ENCODE data around the gene IL1RAPL2.
A peak's percentile ranks its signal among the peaks of the same experiment; 100 is the strongest.
"Not testable (repeated sequence)": the region's sequence is repeated elsewhere in the genome, so short reads cannot be mapped to it uniquely, and the experiment has no call there.

The IL1RAPL2 gene

GRCh38 chrX:105173071-105173470, 607.1 kb downstream of the IL1RAPL2 start:
- no peak for DNase-seq (ENCODE audit: low spot score)

GRCh38 chrX:105179644-105180043, 613.6 kb downstream of the IL1RAPL2 start:
- DNase-seq (ENCODE audit: low spot score), result no peak

- no peak for DNase-seq (ENCODE audit: low spot score)
Observed at GRCh38 chrX:105189093-105189492, 623.1 kb downstream of the IL1RAPL2 start.

DNA sequence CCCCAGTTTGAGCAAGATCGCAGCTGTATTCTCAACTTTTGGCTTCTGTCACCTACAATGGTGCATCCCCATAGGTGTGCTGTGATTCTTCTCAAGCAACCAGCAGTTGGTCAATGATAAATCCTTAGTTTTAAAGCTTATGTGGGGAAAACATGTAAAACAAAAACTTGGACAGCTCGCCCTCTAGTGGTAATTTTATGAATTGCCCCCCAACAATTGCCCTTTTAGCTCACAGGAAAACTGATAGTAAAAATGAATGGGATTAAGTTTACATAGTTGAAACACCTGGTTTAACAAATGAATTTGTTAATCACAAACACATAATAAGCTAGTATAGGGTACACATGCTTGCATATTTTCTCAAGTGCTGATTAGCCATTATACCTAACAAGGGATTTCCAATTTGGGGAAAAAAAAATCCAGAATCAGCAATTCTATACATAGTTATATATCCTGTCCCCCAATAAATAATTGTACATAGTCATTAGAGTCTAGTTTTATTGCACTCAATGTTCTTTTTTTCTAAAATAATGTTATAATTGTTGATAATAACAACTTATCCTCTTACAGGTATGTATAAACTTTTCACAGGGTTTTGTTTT, 624.4 kb downstream of the IL1RAPL2 start:
- peak; percentile 41 for DNase-seq (ENCODE audit: low spot score)

- DNase-seq (ENCODE audit: low spot score), result peak; percentile 30
Observed at GRCh38 chrX:105191878-105192277, 625.9 kb downstream of the IL1RAPL2 start.

- no peak for DNase-seq (ENCODE audit: low spot score)
Observed at GRCh38 chrX:105209406-105209805, 643.4 kb downstream of the IL1RAPL2 start.

GRCh38 chrX:105210258-105210657, 644.3 kb downstream of the IL1RAPL2 start:
- DNase-seq (ENCODE audit: low spot score), result no peak

DNA sequence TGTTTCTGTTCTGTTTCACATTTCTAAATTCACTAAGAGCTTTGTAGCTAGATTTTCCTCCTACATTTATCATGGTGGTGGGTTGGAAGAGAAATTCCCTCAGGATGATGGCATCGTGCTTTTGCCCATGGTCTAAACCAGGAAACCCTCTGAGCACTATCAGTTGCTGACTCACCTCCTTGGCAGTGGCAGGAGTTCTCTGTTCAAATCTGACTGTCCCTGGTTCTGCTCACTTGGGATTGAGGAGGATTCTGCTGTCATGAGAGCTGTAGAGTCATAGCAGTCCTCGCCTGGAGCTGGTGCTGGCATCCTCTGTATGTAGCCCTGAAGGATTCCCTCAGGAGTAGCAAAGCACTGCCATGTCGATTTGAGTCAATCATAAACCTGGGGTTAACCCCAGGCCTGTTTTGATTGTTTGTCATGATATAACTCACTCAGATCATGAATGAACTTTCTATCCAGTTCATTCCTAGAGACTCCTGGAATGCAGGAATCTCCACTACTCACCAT, 645.1 kb downstream of the IL1RAPL2 start:
- DNase-seq (ENCODE audit: low spot score), result no peak

DNA sequence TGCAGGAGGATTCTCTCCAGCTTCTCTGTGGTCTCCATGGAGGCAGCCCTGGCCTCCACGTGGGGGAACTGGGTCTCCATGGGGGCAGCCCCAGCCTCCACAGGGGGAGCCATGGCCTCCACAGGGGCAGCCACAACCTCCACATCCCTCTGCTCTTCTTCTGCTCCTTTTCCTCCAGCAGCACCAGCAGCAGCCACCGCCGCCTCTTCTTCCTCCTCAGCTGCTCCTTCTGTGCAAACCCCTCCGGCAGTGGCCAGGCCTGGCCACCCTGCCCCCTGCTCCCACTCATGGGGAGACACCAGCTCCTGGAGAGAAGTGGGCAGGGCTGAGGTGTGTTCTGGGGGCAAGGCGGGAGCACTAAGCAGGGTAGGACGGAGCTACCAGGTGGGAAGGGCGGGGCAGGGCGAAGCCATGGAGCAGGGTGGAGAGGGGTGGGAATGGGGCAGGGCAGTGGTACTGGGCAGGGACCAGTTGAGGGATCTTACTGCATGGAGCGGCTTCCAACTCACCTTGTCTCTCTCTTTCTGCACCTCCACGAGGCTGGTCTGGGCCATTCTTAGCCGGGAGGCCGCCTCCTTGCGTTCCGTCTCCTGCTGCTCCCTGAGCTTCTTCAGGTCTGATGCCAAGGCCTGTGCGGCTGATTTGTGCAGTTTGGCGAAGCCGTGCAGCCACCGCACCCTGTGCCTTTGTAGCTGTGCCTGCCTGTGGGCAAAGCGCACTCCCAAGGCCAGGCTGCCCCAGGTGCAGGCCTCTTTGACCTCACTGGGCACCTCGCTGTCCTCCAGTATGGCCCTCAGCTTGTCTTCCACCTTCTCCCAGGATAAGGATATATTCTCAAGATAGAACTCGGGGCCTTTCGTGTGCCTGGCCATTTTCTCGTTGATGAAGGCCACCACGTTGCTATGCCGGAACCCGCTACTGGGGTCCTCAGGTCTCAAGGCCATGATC, 653.7 kb downstream of the IL1RAPL2 start:
- no peak for DNase-seq (ENCODE audit: low spot score)

DNA sequence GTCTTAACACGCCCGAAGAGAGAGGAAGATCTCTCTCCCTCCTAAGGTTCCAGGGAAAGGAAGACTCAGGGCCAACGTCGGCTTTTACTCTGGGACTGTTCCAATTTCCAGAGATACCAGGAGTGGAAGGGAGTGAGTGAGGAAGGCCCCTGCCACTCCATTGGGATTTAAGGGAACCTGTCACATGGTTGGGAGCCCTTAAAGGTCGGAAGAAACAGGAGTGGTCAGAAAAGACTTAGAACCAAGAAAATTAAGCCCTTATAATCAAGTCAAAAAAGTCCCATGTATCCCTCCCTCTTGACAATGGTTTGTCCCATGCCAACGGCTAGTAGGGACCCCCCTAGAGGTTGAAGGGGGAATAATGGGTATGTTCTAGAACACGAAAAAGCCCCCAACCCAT, 654.6 kb downstream of the IL1RAPL2 start, which contains the start of gene TEX13A:
TEX13A (minus strand) TSS at position 59 of the 400 bp plus-strand sequence. CDS start 297 bp downstream, outside the sequence.
- no peak for DNase-seq (ENCODE audit: low spot score)

GRCh38 chrX:105221374-105221773, 655.4 kb downstream of the IL1RAPL2 start:
- DNase-seq (ENCODE audit: low spot score), result peak; percentile 2

GRCh38 chrX:105226499-105226898, 660.5 kb downstream of the IL1RAPL2 start:
- no peak for DNase-seq (ENCODE audit: low spot score)

DNA sequence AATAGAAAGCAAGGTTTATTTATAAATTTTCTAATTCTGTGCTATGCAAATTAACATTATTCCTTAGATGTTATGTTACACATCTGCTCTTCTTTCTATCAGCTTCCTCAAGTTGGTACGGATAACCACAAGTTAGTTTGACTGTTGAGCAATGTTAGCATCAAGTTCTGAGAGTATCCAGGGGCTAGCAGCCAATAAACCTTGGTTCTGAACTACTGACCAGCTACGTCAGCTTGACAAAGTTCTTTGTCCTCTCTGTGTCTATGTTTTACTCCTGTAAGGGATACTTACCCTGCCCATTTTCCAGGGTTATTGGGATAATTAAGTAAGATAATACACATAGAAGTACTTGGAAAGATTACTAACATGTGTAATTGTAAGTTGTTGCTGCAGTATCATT, 662.6 kb downstream of the IL1RAPL2 start:
- DNase-seq (ENCODE audit: low spot score), result no peak

GRCh38 chrX:105229146-105229545, 663.1 kb downstream of the IL1RAPL2 start:
- DNase-seq (ENCODE audit: low spot score), result no peak

DNA sequence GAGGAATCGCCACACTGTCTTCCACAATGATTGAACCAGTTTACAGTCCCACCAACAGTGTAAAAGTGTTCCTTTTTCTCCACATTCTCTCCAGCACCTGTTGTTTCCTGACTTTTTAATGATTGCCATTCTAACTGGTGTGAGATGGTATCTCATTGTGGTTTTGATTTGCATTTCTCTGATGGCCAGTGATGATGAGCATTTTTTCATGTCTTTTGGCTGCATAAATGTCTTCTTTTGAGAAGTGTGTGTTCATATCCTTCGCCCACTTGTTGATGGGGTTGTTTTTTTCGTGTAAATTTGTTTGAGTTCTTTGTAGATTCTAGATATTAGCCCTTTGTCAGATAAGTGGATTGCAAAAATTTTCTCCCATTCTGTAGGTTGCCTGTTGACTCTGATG, 671.4 kb downstream of the IL1RAPL2 start:
- not testable (repeated sequence) for DNase-seq (ENCODE audit: low spot score)

DNA sequence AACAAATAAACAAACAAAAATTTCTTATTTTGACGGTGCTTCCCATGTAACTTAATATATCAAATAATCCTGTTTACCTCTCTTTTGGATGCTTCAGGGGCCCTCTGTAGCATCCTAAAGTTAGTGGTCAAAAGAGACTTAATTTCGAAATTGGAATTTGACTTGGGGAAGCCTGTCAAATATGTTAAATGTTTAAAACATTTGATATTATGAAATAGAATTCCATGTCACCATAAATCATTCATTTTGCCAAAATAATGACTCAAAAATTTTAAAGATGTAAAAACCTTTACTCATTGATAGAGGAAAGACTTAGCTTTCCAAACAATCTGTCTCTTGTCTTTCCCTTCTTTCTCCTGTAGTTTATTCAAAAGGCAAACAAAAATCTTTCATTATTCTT, 675.1 kb downstream of the IL1RAPL2 start:
- no peak for DNase-seq (ENCODE audit: low spot score)

DNA sequence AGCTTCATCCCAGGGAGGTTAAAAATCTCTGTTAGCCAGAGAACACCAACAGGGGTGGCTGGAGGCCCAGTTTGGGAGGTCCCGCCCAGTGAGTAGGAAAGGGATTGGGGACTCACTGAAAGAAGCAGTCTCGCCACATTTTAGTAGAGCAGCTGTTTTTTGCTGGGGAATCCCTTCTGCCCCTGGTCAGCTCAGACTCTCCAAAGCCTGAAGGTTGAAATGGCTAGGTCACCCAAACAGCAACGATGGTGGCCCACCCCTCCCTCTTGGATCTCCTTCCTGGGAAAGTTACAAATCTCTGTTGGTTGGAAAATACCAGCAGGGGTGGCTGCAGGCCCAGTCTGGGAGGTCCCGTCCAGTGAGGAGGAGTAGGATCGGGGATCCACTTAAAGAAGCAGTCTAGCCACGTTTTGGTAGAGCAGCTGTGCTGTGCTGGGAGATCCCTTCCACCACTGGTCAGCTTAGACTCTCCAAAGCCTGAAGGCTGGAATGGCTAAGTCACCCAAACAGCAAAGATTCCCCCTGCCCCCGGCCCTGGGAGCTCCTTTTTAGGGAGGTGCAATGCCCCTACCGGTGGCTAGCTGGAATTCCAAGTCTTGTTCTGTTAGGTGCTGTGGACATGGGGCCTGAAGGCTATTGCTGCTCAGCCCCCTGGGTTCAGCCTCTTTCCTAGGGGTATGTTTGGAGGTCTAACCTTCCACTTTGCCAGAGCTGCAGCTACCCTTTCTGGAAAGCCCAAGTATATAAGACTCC, 694.5 kb downstream of the IL1RAPL2 start:
- no peak for DNase-seq (ENCODE audit: low spot score)

DNA sequence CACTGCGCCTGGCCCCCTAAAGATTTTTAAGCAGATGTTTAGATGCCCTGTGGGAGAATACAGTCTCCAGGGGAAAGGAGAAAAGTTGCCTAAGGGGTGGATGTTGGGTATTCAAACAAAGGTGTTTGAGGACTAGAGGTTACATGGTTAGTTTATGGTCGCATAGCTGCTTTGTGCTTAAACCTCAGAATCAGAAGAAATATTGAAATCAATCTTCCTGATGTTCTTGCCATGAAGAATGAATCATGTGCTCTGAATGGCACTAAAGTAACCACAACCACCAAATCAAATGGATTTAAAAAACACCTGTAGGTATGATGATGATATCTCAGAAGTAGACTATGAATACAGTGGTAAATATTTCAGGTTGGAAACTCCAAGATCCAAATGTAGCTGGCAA, 697.2 kb downstream of the IL1RAPL2 start:
- no peak for DNase-seq (ENCODE audit: low spot score)

DNA sequence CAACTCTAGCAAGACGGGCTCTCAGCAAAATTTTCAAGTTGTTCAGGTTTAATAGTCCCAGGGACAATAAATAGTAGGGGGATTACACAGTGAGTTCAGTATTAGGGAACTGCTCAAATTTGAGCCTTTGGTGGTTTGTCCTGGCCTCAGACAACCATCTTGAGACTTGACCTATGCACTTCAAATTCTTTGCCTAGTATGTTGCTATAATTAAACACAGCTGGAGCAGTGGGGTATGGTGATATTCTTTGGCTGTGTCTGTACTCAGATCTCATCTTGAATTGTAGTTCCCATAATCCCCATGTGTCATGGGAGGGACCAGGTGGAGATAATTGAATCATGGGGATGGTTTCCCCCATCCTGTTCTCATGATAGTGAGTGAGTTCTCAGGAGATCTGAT, 697.8 kb downstream of the IL1RAPL2 start:
- no peak for DNase-seq (ENCODE audit: low spot score)

- no peak for DNase-seq (ENCODE audit: low spot score)
Observed at GRCh38 chrX:105265093-105265492, 699.1 kb downstream of the IL1RAPL2 start.

GRCh38 chrX:105266456-105266855, 700.5 kb downstream of the IL1RAPL2 start:
- no peak for DNase-seq (ENCODE audit: low spot score)

DNA sequence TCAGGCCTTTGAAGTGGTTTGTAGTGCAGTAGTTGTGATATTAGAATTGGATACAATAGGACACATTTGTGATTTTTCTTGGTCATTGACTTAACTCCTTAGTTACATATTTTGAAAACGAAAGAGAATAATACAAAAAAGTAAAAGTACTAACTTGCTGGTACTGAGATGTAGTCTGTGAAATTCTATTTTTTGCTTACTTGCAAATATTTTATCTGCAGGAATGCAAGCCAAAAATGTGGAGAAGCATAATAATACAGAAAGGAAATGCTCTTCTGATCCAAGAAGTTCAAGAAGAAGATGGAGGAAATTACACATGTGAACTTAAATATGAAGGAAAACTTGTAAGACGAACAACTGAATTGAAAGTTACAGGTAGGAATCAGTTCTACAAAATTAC, 701.2 kb downstream of the IL1RAPL2 start:
- DNase-seq (ENCODE audit: low spot score), result no peak
